Muscle layer of duodenum (tissue), 2 donors: ENCODE data around the gene ASTL.
"Not testable (repeated sequence)": the region's sequence is repeated elsewhere in the genome, so short reads cannot be mapped to it uniquely, and the experiment has no call there.

Source experiments
- H3K27ac ChIP-seq: one replicate; pipeline ENCODE4 v1.7.0; 2013; ENCODE audit warnings: mild to moderate bottlenecking, low read length
- H3K27me3 ChIP-seq: one replicate; pipeline ENCODE4 v1.7.0; 2013; ENCODE audit warnings: low read depth, mild to moderate bottlenecking, control low read depth, low read length
- H3K36me3 ChIP-seq, 2 donors: one replicate each; pipeline ENCODE4 v1.7.0; 2013; ENCODE audit warnings: low read length in 2 of 2, control low read depth in 1 of 2, mild to moderate bottlenecking in 1 of 2; ENCODE audit not compliant: insufficient read depth in 2 of 2, control insufficient read depth in 1 of 2
- H3K4me1 ChIP-seq, 2 donors: one replicate each; pipeline ENCODE4 v1.7.0; 2013; ENCODE audit warnings: low read length in 2 of 2, mild to moderate bottlenecking in 2 of 2, control low read depth in 1 of 2, moderate library complexity in 1 of 2; ENCODE audit not compliant: insufficient read depth in 2 of 2, control insufficient read depth in 1 of 2
- H3K4me3 ChIP-seq, 2 donors: one replicate each; pipeline ENCODE4 v1.7.0; 2013; ENCODE audit warnings: low read length in 2 of 2, low read depth in 1 of 2, mild to moderate bottlenecking in 1 of 2
- H3K9me3 ChIP-seq, 2 donors: one replicate each; pipeline ENCODE4 v1.7.0; 2013; ENCODE audit warnings: low read length in 2 of 2, control low read depth in 1 of 2, mild to moderate bottlenecking in 1 of 2; ENCODE audit not compliant: control insufficient read depth in 1 of 2
- donor health status: healthy.

Gene ASTL

DNA sequence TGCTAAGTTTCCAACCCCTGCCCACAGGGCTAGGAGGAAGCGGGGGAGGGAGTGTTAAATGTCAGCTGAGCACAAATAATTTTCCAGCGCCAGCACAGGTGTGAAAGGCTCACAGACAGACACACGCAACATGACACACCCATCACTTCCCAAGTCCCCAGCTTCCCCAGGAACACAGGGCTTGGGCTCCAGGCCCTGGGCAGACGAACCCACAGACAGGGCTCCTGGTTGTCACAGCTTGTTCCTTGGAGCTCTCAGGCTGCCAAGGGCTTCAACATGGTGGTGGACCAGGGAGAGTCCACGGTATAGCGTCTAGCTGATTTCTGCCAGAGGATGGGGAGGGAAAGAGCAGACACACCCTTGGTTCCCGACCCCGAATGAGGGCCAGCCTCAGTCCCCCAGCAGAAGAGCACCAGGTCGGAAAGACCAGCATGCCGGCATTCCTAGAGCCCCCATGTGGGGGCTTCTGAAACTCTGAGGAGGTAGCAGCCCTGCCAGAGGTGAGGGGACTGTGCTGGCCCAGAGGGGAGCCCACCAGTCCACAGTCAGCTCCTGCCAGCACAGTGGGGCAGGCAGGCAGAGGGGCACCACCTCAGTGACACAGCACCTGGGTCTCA, 5.0 kb upstream of the ASTL start:
- H3K27me3 ChIP-seq, result no peaks in the 10 kb centered on the region
- H3K9me3 ChIP-seq, result no peaks in the 10 kb centered on the region
- no peak overlapping the region for H3K27ac ChIP-seq
- H3K4me1 ChIP-seq, result peaks cover 0 to 17% of the 10 kb centered on the region in 2 donors
- no peaks in the 10 kb centered on the region for H3K36me3 ChIP-seq
- no peak overlapping the region for H3K4me3 ChIP-seq

DNA sequence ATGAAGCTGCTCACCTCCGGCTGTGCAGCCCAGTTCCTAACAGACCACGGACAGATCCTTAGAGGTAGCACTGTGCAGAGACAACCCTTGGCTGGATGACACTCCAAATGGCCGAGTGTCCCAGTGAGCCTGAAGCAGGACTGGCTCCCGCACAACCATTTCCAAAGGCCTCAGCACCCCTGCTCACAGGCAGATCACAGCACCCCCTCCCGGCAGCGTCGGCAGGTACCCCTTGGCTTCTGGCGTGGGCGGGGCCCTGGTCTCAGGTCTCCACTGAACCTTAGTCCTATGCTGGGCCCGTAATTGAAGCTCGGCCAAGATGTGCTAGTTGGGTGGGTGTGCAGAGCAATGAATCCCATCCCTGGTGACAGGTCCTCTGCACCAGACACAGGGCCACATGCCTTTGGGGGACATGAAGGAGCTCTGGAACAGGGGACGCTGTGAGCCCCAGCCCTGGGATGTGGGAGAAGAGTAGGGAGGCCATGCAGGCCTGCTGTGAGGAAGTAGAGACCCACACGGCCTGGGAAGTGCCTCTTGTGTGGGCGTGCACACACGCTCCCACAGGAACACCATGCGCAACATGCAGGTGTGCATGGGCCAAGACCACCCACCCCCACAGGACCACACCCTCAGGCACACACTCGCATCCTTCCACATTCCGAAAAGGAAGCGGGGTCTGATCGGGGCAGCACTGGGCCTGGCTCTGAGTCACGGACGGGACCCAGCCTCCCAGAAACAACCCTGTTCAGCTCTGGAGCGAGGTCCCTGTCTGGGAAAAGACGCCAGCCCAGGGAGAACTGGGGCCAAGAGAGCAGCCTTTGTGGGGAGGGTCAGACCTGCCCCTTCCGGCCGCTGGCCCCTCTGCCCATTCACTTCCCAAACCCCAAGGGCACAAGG, 4.2 kb upstream of the ASTL start:
- Histone ChIP-seq H3K9me3 (no peaks in the 10 kb centered on the region), H3K4me3 (no peak overlapping the region), H3K27ac (no peak overlapping the region), H3K4me1 (peaks cover 0 to 12% of the 10 kb centered on the region in 2 donors), H3K27me3 (no peaks in the 10 kb centered on the region), H3K36me3 (no peaks in the 10 kb centered on the region)

DNA sequence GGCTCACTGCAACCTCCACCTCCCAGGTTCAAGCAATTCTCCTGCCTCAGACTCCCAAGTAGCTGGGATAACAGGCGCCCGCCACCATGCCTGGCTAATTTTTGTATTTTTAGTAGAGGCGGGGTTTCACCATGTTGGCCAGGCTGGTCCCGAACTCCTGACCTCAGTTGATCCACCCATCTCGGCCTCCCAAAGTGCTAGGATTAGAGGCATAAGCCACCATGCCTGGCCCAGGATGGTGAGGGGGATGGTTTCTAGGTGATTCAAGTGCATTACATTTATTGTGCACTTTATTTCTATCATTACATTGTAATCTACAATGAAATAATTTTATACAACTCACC, 3.3 kb upstream of the ASTL start:
- not testable (repeated sequence) for H3K27ac ChIP-seq, H3K36me3 ChIP-seq, H3K27me3 ChIP-seq, H3K9me3 ChIP-seq, H3K4me3 ChIP-seq
- peaks cover 0 to 12% of the 10 kb centered on the region in 2 donors for H3K4me1 ChIP-seq

DNA sequence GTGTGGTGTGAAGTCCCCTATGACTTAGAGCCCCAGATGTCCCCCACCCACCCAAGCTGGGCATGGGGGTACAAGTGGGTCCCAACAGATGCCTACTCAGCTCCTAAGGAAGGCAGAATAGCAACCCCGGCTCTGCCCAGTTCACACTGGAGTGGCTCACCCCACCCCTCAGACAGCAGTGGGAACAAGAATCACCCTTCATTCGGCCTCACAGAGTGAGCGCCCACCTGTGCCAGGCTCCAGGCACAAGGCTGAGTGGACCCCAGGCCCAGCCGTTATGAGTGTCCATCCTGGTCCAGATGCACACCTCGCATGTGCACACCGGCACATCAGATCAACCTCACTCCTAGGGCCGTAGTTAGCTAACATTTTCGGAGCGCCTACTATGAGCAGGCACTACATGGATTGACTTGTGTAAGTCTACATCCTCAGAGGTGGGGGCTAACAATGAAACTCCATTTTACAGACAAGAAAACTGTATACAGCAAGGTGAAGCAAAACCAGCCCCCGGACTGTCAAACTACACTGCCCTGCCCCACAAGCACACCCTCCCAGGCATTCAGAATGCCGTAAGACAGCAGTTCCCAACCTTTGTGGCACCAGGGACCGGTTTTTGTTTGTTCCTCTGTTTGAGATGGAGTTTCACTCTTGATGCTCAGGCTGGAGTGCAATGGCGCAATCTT, 2.8 kb upstream of the ASTL start:
- Histone ChIP-seq H3K27me3 (no peaks in the 10 kb centered on the region), H3K9me3 (no peaks in the 10 kb centered on the region), H3K36me3 (no peaks in the 10 kb centered on the region), H3K27ac (no peak overlapping the region), H3K4me3 (no peak overlapping the region), H3K4me1 (peaks cover 0 to 12% of the 10 kb centered on the region in 2 donors)

DNA sequence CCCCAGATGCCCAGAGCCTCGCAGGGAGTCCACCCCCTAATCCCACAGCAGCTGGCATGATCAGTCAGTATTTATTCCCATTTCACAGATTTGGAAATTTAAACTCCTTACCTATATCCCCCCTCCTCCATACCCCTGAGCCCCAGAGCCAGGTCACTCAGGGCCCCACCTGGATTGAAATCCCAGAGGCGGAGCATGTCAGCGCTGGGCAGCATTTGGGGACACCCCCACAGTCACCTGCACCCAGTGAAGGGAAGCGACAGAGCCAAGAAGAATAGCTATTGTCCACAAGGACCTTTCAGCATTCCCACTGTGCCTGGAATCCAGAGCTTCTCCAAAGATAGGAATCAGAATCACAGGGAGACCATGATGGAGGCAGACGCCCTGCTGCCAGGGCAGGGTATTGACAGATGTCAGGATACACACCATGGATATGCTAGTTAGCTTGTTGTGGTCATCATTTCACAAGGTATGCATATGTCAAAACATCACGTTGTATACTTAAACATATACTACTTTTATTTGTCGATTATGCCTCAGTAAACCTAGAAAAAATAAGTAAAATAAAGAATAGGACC, 968 bp upstream of the ASTL start:
- Histone ChIP-seq H3K4me1 (peaks cover 0 to 2% of the 10 kb centered on the region in 2 donors), H3K9me3 (no peaks in the 10 kb centered on the region), H3K4me3 (no peak overlapping the region), H3K36me3 (no peaks in the 10 kb centered on the region), H3K27me3 (peaks cover 3% of the 10 kb centered on the region), H3K27ac (no peak overlapping the region)

DNA sequence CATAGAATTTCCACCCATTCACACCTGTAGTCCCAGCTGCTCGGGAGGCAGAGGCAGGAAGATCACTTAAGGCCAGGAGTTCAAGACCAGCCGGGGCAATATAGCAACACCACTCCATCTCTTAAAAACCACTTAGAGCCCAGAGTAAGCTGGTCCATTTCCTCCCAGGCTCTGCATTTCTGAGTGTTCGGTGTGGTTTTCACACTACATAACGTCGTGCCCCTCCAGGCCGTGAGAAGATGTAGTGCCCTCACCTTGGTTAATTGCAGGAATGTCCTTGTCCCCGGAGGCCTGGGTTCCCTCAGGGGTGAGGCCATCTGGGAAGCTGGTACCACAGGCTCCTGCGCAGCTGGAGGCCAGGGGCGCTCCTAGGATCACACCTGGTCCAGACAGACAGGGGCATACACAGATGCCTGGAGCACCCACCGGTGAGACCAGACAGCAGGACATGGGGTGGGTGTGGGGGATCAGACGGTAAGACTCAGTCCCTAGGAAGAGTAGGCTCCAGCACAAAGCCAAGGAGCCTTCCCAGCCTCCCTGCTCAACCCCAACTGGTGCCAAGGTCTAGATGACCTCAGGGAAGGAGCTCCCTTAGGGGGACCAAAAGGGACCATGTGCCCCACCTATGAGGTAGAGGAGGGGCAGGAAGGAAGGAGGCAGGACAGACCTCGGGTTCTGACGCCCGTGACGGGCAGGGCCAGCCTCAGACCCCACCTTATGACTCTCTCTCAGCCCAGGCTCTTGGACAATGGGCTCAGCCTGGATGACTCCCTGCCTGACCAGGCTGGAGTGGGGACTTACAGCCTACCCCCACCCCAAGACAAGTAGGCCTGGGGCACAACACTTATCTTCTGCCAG, 752 bp downstream of the ASTL start:
- Histone ChIP-seq H3K4me3 (no peak overlapping the region), H3K4me1 (no peaks in the 10 kb centered on the region), H3K9me3 (no peaks in the 10 kb centered on the region), H3K36me3 (no peaks in the 10 kb centered on the region), H3K27ac (no peak overlapping the region), H3K27me3 (peaks cover 3% of the 10 kb centered on the region)

DNA sequence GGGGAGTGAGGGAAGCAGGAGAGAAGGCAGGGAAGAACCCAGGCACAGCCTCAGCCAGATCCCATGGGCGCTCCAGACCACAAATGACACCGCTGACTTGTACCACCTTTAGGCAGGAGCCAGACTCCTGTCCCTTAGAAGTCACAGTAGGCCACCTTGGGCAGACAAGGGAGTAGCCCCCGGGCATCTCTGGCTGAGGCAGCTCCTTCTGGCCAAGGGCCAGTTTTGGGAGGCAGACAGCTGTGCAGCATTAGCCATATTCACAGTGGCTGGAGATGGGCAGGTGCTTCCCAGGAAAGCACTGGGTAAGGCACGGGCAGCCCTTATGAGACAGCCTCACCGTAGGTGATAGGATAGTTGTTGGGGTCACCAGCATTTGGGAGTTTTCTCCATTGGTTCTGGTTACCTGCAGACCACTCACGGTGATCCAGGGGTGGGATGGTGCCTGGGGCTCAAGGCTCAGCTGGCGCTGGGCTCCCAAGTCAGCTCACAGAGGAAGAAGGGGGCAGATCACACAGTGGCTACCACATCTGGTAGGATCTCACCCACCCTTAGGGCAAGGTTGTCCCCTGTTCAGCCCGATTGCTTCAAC, 2.1 kb downstream of the ASTL start:
- peaks cover 3% of the 10 kb centered on the region for H3K27me3 ChIP-seq
- H3K9me3 ChIP-seq, result no peaks in the 10 kb centered on the region
- no peaks in the 10 kb centered on the region for H3K36me3 ChIP-seq
- H3K27ac ChIP-seq, result no peak overlapping the region
- no peak overlapping the region for H3K4me3 ChIP-seq
- H3K4me1 ChIP-seq, result no peaks in the 10 kb centered on the region

DNA sequence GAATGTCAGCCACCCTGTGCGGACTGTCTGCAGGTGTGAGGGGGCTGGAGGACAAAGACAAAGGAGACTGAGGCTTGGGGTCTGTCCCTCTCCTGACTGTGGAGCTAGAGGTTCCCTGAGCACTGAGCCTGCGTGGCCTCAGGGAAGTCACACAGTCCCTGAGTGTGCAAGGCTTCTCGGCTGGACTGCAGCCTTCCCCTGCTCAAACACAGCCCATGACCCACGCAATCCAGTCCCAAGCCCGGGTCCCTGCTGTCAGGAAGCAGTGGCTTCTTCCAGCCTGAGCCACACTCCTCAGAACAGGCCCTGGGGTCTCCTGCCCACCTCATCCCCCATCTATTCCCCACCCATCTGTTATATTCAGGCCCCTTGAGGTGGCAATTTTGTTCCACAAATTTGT, 2.7 kb downstream of the ASTL start:
- Histone ChIP-seq H3K4me3 (no peak overlapping the region), H3K27ac (no peak overlapping the region), H3K27me3 (peaks cover 3% of the 10 kb centered on the region), H3K4me1 (no peaks in the 10 kb centered on the region), H3K36me3 (no peaks in the 10 kb centered on the region), H3K9me3 (no peaks in the 10 kb centered on the region)

DNA sequence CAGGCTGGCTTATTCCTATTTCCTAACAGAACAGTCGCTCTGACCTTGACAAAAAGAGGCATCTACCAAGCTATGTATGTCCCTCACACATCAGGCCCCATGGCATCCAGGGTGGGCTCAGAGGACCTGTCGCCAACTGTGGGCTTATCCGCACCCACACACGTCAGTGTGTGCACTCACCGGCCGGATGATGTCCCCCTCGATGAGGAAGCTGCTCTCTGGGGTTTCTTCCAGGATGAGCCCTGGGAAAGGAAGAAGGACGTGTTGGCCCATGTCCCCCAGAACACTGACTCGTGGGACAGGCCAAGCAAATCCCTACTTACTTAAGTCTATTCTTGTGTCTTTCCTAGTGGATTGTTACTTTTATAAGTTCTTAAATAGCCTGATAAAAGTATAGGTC, 3.1 kb downstream of the ASTL start:
- Histone ChIP-seq H3K27me3 (peaks cover 3% of the 10 kb centered on the region), H3K9me3 (no peaks in the 10 kb centered on the region), H3K4me3 (no peak overlapping the region), H3K27ac (no peak overlapping the region), H3K4me1 (no peaks in the 10 kb centered on the region), H3K36me3 (no peaks in the 10 kb centered on the region)

DNA sequence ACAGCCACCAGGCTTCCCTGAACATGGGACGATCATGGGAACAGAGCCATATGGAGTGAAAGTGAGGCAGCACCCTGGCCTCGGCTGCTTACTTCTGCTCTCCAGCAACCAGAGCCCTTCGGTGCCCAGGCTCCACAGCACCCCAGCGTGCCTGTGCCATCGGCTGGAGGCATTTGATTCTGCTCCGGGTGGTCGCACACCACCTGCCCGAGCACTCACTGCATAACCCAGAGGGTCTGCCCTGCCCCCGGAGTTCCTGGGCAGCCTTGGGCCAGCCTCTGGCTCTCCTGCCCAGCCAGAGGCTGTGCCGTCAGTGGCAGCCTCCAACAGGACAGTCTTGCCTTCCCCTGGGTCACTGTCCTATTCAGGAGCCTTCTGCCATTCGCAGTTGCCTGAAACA, 3.9 kb downstream of the ASTL start:
- peaks cover 3% of the 10 kb centered on the region for H3K27me3 ChIP-seq
- no peak overlapping the region for H3K27ac ChIP-seq
- H3K9me3 ChIP-seq, result no peaks in the 10 kb centered on the region
- H3K4me1 ChIP-seq, result no peaks in the 10 kb centered on the region
- H3K36me3 ChIP-seq, result no peaks in the 10 kb centered on the region
- no peak overlapping the region for H3K4me3 ChIP-seq
